Smooth muscle cell of the umbilical artery (primary cell): ENCODE results near the gene SLC14A1. TPM values are rescaled to one million over a fixed set of nuclear protein-coding genes. Genes with fewer than 3 reads are reported as not detected.

ENCODE experiments used
- total RNA-seq: library from RNA; depleted of rRNA; stranded (reverse); fragments of >200 nt; gene quantifications from 2 replicates; pipeline ENCODE4 v1.2.3, GENCODE V29; 2014

Gene SLC14A1
- total RNA-seq = 30.9 and 135 TPM in 2 replicates

DNA sequence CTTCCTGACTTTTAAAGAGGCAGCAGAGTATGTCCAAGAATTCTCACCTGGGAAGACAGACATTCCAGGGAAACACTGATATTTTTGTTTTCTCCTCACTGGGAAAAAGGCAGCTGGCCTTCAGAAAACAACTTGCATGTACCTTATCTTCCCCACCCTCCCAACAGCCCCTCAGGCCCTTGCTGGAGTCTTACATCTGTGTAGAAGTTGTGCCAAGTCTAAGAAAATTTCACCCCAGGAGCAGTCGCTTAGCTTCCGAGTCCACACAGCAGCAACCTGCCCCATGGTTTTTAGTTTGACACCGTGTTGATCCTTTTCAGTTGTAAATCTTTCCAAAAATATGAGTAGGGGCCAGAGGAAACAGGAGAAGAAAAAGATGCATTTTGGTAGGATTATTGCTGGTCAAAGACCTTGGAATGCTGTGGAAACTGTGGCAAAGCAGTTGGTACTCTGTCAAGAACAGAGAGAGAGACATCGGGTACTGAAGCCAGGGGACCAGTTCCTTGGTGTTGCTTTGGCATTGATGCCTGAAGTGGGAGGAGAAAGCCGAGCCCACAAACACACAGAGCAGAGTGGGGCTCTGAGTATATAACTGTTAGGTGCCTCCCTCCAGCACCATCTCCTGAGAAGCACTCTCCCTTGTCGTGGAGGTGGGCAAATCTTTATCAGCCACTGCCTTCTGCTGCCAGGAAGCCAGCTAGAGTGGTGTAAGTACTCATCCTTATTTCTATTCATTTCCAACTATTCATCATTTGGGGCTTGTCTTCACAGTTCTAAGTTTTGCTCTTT lies at the start of gene SLC14A1:
Gene SLC14A1, plus strand, starts transcription at position 615 of the 789 bp plus-strand sequence. CDS start 6,140 bp downstream, outside the sequence.

Other genes with a start within 250 kb of the SLC14A1 start
- not detected in 2 replicates for gene SLC14A2, start 108.7 kb upstream of the SLC14A1 start, total RNA-seq
- 0.30 and 2.5 TPM in 2 replicates for gene SIGLEC15, start 101.5 kb downstream of the SLC14A1 start, total RNA-seq
- gene EPG5, start 243.1 kb downstream of the SLC14A1 start, total RNA-seq = 49.0 and 150 TPM in 2 replicates